Neuronal stem cell (in vitro differentiated cells): Measurements from ENCODE around the gene SLC40A1.

ENCODE experiments used
- DNase-seq: peaks from one replicate; pipeline ENCODE4 v3.0.0-alpha.2; 2013; ENCODE audit warnings: low spot score
- H2AFZ ChIP-seq: one replicate; pipeline ENCODE4 v1.6.1; 2013; ENCODE audit warnings: mild to moderate bottlenecking, low read length, inconsistent platforms
- H2AK5ac ChIP-seq: 2 replicates; pipeline ENCODE4 v1.6.1; 2013; ENCODE audit warnings: low read depth, mild to moderate bottlenecking, inconsistent platforms, low read length, moderate library complexity, mixed read lengths
- H2BK120ac ChIP-seq: 2 replicates; pipeline ENCODE4 v1.6.1; 2013; ENCODE audit warnings: low read depth, mild to moderate bottlenecking, inconsistent platforms, low read length, moderate library complexity, mixed read lengths
- H2BK12ac ChIP-seq: one replicate; pipeline ENCODE4 v1.6.1; 2013; ENCODE audit warnings: low read length, inconsistent platforms
- H2BK15ac ChIP-seq: 2 replicates; pipeline ENCODE4 v1.6.1; 2013; ENCODE audit warnings: mild to moderate bottlenecking, low read length, inconsistent platforms, mixed read lengths
- H2BK5ac ChIP-seq: one replicate; pipeline ENCODE4 v1.6.1; 2013; ENCODE audit warnings: inconsistent platforms, mild to moderate bottlenecking, low read length, moderate library complexity
- H3K14ac ChIP-seq: one replicate; pipeline ENCODE4 v1.6.1; 2013; ENCODE audit warnings: low read length, inconsistent platforms
- H3K18ac ChIP-seq: 2 replicates; pipeline ENCODE4 v1.6.1; 2013; ENCODE audit warnings: low read length, inconsistent platforms
- H3K23ac ChIP-seq: 2 replicates; pipeline ENCODE4 v1.6.1; 2013; ENCODE audit warnings: low read depth, mild to moderate bottlenecking, mixed read lengths, low read length, inconsistent platforms; ENCODE audit not compliant: poor library complexity
- H3K27ac ChIP-seq: replicated peaks from 3 replicates; pipeline ENCODE4 v1.5.1; 2013; ENCODE audit warnings: low read length, inconsistent platforms
- H3K27me3 ChIP-seq, 3 experiments: 2 replicates each; pipeline ENCODE4 v1.6.1; 2013; ENCODE audit warnings: low read length in 3 of 3, mild to moderate bottlenecking in 2 of 3, inconsistent platforms in 1 of 3, low read depth in 1 of 3, mixed read lengths in 1 of 3, moderate library complexity in 1 of 3; ENCODE audit not compliant: control insufficient read depth in 3 of 3, insufficient read depth in 3 of 3
- H3K36me3 ChIP-seq, 2 donors: replicated peaks in 1 of 2; 2 replicates each; pipeline ENCODE4 v1.6.1; 2013; ENCODE audit warnings: low read length in 2 of 2; ENCODE audit not compliant: control insufficient read depth in 2 of 2, insufficient read depth in 2 of 2
- H3K4ac ChIP-seq: 2 replicates; pipeline ENCODE4 v1.6.1; 2013; ENCODE audit warnings: inconsistent platforms, mild to moderate bottlenecking, low read length, moderate library complexity
- H3K4me1 ChIP-seq, 2 donors: 1 replicate in 1 of 2; 2 replicates in 1 of 2; pipeline ENCODE4 v1.6.1; 2013; ENCODE audit warnings: low read length in 2 of 2, low read depth in 1 of 2; ENCODE audit not compliant: control insufficient read depth in 2 of 2, insufficient read depth in 1 of 2
- H3K4me2 ChIP-seq: one replicate; pipeline ENCODE4 v1.6.1; 2013; ENCODE audit warnings: mild to moderate bottlenecking, low read length, inconsistent platforms; ENCODE audit not compliant: insufficient read depth, poor library complexity, severe bottlenecking
- H3K4me3 ChIP-seq, 2 donors: 2 replicates each; pipeline ENCODE4 v1.5.1; 2013; ENCODE audit warnings: low read length in 2 of 2, mild to moderate bottlenecking in 2 of 2, inconsistent platforms in 1 of 2, moderate library complexity in 1 of 2
- H3K79me1 ChIP-seq: one replicate; pipeline ENCODE4 v1.6.1; 2013; ENCODE audit warnings: low read depth, mild to moderate bottlenecking, inconsistent platforms, low read length, moderate library complexity
- H3K9ac ChIP-seq: one replicate; pipeline ENCODE4 v1.6.1; 2013; ENCODE audit warnings: mild to moderate bottlenecking, low read depth, low read length, inconsistent platforms; ENCODE audit not compliant: poor library complexity
- H3K9me3 ChIP-seq, 2 donors: replicated peaks in 1 of 2; 2 replicates each; pipeline versions ENCODE3 to v1.6.1; 2013; ENCODE audit warnings: low read length in 2 of 2, mild to moderate bottlenecking in 2 of 2, inconsistent platforms in 1 of 2, low read depth in 1 of 2, mixed read lengths in 1 of 2, moderate library complexity in 1 of 2; ENCODE audit not compliant: control insufficient read depth in 2 of 2, insufficient read depth in 1 of 2
- H4K8ac ChIP-seq: one replicate; pipeline ENCODE4 v1.6.1; 2013; ENCODE audit warnings: low read depth, mild to moderate bottlenecking, inconsistent platforms, low read length, moderate library complexity
- H4K91ac ChIP-seq: one replicate; pipeline ENCODE4 v1.6.1; 2013; ENCODE audit warnings: low read length, low read depth, mild to moderate bottlenecking, inconsistent platforms; ENCODE audit not compliant: poor library complexity
- WGBS, 2 donors: extraction: QIAGEN DNeasy Blood & Tissue Kit; methylation state at CpG; one replicate each; pipeline ENCODE4 v1.1.7; 2013; ENCODE audit warnings: missing lambda C conversion rate in 2 of 2, mixed read lengths in 1 of 2; ENCODE audit not compliant: insufficient read length in 2 of 2, insufficient replicate concordance in 1 of 2; ENCODE audit errors: extremely low coverage in 2 of 2; 5-methylcytosine and 5-hydroxymethylcytosine counted together

Gene SLC40A1

DNA sequence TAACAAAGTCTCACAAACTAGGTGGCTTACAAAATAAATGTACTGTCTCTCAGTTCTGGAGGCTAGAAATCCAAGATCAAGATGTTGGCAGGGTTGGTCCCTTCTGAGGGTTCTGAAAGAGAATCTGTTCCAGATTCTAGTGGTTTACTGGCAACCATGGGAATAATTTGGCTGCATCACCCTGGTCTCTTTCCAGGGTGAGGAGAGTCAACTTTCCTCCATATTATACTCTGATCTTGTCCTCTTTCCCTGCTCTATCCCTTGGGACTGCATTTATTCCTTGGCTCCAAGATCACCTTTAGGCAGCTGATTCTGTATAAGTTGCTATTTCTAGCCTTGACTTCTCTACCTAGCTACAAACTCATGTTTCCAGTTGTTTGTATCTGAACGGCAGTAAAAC lies 35.2 kb downstream of the SLC40A1 start:
- Histone ChIP-seq H3K4me2 (no peak overlapping the region), H3K9me3 (no peaks in the 10 kb centered on the region), H3K36me3 (no peaks in the 10 kb centered on the region), H2BK120ac (no peak overlapping the region), H3K18ac (no peak overlapping the region), H2AK5ac (no peak overlapping the region), H3K27ac (no peak overlapping the region), H3K4ac (no peak overlapping the region), H4K91ac (no peak overlapping the region), H3K23ac (no peak overlapping the region), H3K4me1 (peaks cover 0 to 4% of the 10 kb centered on the region in 2 donors), H3K4me3 (no peak overlapping the region), H3K9ac (no peak overlapping the region), H4K8ac (no peak overlapping the region), H3K79me1 (no peaks in the 10 kb centered on the region), H2BK12ac (no peak overlapping the region), H3K27me3 (no peaks in the 10 kb centered on the region), H3K14ac (no peak overlapping the region), H2BK5ac (no peak overlapping the region), H2BK15ac (no peak overlapping the region), H2AFZ (no peak overlapping the region)
- DNase-seq, result no peak
- WGBS, 2 donors, result no CpG with 5 or more reads among the region's 1 CpG

DNA sequence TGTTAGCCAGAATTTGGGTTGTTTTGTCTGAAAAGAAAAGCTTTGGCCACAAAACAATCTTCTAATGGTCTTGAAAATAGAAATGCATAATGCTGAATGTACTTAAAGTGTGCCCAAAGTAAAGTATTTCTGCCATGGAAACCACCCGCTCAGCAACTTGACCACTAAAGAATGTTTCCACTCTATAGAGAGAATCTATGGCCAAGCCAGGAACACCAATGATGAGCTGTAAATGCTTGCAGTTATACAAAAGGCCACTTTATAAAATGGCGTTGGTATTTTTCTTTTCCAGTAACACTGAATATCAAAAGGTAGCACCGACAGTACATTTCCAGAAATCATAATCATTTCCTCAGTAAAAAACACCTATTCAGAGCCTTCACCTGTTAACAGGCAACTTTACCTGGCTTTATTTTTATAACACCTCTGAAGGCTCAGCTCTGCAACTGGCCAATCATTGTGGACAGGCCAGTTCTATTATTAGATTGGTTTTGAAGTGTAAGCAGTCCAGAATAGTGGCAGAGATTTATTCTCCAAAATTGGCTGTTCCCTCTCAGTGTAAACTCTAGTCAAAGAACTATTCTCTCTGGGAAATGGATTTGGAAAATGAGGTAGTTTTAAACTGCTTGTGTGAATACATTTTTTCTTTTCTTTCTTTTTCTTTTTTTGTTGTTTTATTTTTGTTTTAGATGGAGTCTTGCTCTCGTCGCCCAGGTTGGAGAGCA lies 36.1 kb downstream of the SLC40A1 start:
- Histone ChIP-seq H3K9me3 (no peaks in the 10 kb centered on the region), H2AK5ac (no peak overlapping the region), H3K14ac (no peak overlapping the region), H3K27me3 (no peaks in the 10 kb centered on the region), H2BK12ac (no peak overlapping the region), H2BK5ac (no peak overlapping the region), H3K4me3 (no peak overlapping the region), H4K8ac (no peak overlapping the region), H3K79me1 (no peaks in the 10 kb centered on the region), H2BK120ac (no peak overlapping the region), H3K4ac (no peak overlapping the region), H3K9ac (no peak overlapping the region), H3K18ac (no peak overlapping the region), H3K27ac (no peak overlapping the region), H2BK15ac (no peak overlapping the region), H4K91ac (no peak overlapping the region), H3K4me2 (no peak overlapping the region), H3K4me1 (peaks cover 0 to 4% of the 10 kb centered on the region in 2 donors), H3K23ac (no peak overlapping the region), H3K36me3 (no peaks in the 10 kb centered on the region), H2AFZ (peak overlapping the region; percentile 45)
- no peak for DNase-seq
- WGBS, 2 donors, result no CpG with 5 or more reads among the region's 5 CpGs

DNA sequence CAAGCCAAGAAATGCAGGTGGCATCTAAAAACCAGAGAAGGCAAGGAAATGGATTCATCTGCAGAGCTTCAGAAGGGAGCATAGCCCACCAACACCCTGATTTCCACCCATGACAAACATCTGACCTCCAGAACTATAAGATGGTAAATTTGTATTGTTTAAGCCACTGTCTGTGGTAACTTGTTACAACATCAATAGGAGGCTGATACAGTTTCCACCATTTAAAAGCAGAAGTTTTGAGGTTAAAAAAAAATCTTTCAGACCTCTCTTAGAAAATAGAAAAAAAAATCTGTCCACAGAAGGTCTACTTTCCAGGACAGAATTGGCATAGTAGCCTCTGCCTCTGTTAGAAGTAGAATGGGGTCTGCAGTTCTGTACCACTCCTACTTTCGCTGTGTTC lies 37.2 kb downstream of the SLC40A1 start:
- Histone ChIP-seq H3K9ac (no peak overlapping the region), H3K9me3 (no peaks in the 10 kb centered on the region)
- no CpG with 5 or more reads among the region's 1 CpG for WGBS, 2 donors

DNA sequence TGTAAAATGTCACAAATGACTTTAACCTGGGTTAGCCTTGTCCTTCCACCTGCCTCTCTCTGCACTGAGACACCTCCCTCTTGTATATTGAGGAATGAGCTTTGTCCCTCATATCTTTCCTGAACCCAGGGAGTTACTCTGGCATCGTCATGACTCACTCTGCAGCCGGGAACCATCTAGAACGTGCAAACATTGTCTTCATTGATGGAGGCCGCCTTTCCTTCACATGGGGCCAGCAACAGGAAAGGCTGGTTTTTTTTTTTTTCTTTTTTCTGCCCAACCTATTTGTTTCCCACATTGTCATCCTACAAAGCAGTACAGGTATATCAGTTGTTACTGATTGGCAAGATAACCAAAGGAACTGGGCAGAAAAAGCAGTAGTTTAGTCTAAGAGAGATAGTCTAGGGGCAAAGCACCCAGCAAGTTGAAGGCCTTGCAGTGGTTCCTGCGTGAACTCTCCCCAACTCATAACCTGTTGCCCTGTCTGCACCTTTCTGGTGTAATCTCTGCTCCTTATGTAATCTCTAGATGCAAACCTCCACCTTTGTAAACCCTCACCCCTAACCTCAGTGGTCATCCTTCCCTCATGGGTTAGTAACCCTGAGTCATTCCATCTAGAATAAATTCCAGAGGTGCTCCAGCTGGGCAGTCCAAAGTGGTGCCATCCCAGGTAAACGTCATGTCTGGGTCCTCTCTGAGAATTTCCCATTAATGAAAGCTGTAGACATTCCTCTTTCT lies 38.3 kb downstream of the SLC40A1 start:
- Histone ChIP-seq H2BK12ac (no peak overlapping the region), H3K36me3 (no peaks in the 10 kb centered on the region), H3K4me2 (no peak overlapping the region), H3K18ac (no peak overlapping the region), H3K4ac (no peak overlapping the region), H3K9ac (no peak overlapping the region), H2AFZ (no peak overlapping the region), H2AK5ac (no peak overlapping the region), H3K4me1 (peaks cover 0 to 4% of the 10 kb centered on the region in 2 donors), H3K27ac (no peak overlapping the region), H3K9me3 (no peaks in the 10 kb centered on the region), H3K14ac (no peak overlapping the region), H2BK120ac (no peak overlapping the region), H3K27me3 (no peaks in the 10 kb centered on the region), H3K4me3 (no peak overlapping the region), H4K8ac (no peak overlapping the region), H3K79me1 (no peaks in the 10 kb centered on the region), H4K91ac (no peak overlapping the region), H2BK15ac (no peak overlapping the region), H2BK5ac (no peak overlapping the region), H3K23ac (no peak overlapping the region)
- no peak for DNase-seq
- WGBS, 2 donors, result no CpG with 5 or more reads among the region's 6 CpGs

More for the DNA sequence above, 37.2 kb downstream of the SLC40A1 start:
- Histone ChIP-seq H3K18ac (no peak overlapping the region), H3K36me3 (no peaks in the 10 kb centered on the region), H2AFZ (no peak overlapping the region), H2AK5ac (no peak overlapping the region), H3K23ac (no peak overlapping the region), H3K14ac (no peak overlapping the region), H4K91ac (no peak overlapping the region), H2BK5ac (no peak overlapping the region), H2BK12ac (no peak overlapping the region), H3K27ac (no peak overlapping the region), H3K79me1 (no peaks in the 10 kb centered on the region), H3K4me2 (no peak overlapping the region), H2BK120ac (no peak overlapping the region), H3K4me1 (peaks cover 0 to 4% of the 10 kb centered on the region in 2 donors), H3K4me3 (no peak overlapping the region), H2BK15ac (no peak overlapping the region), H3K4ac (no peak overlapping the region), H3K27me3 (no peaks in the 10 kb centered on the region), H4K8ac (no peak overlapping the region)
- DNase-seq, result no peak
